Measurements from ENCODE around the gene GPX4. TPM values are rescaled to one million over a fixed set of nuclear protein-coding genes. Genes with fewer than 3 reads are reported as not detected.

The GPX4 gene
- total RNA-seq, 1 experiment from 2014 or later: 355 TPM

GRCh38 chr19:1072371-1073015, 31.3 kb upstream of the GPX4 start:
- H3K27me3 Mint-ChIP-seq (ENCODE audit: low read depth): peaks cover 39% of the 10 kb centered on the region
- H4K5ac ChIP-seq (ENCODE audit: insufficient read length, low read depth, low read length): no peak overlapping the region
- no peak for DNase-seq
- no peaks in the 10 kb centered on the region for H3K79me2 ChIP-seq (ENCODE audit: insufficient read depth, low read length)
- H3K4ac ChIP-seq (ENCODE audit: low read depth, low read length): no peak overlapping the region
- H3K23me2 ChIP-seq (ENCODE audit: insufficient read length, low read depth, low read length, poor library complexity, severe bottlenecking): peaks cover 7% of the 10 kb centered on the region
- no peaks in the 10 kb centered on the region for H3K4me1 ChIP-seq (ENCODE audit: insufficient read depth, low read length)
- no peak overlapping the region for H4K8ac ChIP-seq (replicated peaks; ENCODE audit: insufficient read length, low read depth, low read length)
- no peak overlapping the region for H2BK12ac ChIP-seq (ENCODE audit: insufficient read length, low read depth, low read length)
- H3K4me2 ChIP-seq (ENCODE audit: insufficient read depth, insufficient read length, low read length): no peak overlapping the region
- peak overlapping the region in 1 of 2 experiments; percentile 83; a peak in 3 of 5 replicates for H3K4me3 Mint-ChIP-seq
- no peak overlapping the region for H2BK5ac ChIP-seq (ENCODE audit: insufficient read length, low read length)
- no peak overlapping the region for H3K9ac ChIP-seq (ENCODE audit: extremely low read depth, insufficient read length, low read length)
- H3K9me3 ChIP-seq (ENCODE audit: control insufficient read depth, low read depth, low read length): no peaks in the 10 kb centered on the region
- H2BK120ac ChIP-seq (ENCODE audit: low read depth, low read length, poor library complexity, severe bottlenecking): no peak overlapping the region
- H3K18ac ChIP-seq (ENCODE audit: insufficient read length, low read depth, low read length): no peak overlapping the region
- H2BK20ac ChIP-seq (ENCODE audit: low read depth, low read length, poor library complexity, severe bottlenecking): no peak overlapping the region
- H3K27ac ChIP-seq (ENCODE audit: insufficient read length, low read depth, low read length): no peak overlapping the region
- no peak overlapping the region for H2BK15ac ChIP-seq (ENCODE audit: low read depth, low read length)
- H3K4me1 Mint-ChIP-seq: peaks cover 4 to 9% of the 10 kb centered on the region in 2 experiments; a peak in 3 of 4 replicates
- no peak overlapping the region for H3K14ac ChIP-seq (ENCODE audit: insufficient read depth, low read length)
- H3K79me1 ChIP-seq (ENCODE audit: insufficient read depth, low read depth, low read length, poor library complexity, severe bottlenecking): no peaks in the 10 kb centered on the region
- H3K27ac Mint-ChIP-seq: no peak overlapping the region
- no peak overlapping the region for H3K56ac ChIP-seq (ENCODE audit: insufficient read length, low read depth, low read length)
- H3T11ph ChIP-seq (ENCODE audit: low read length): no peak overlapping the region
- no peak overlapping the region for H4K91ac ChIP-seq (ENCODE audit: insufficient read length, low read depth, low read length)
- H3K23ac ChIP-seq (ENCODE audit: insufficient read length, low read depth, low read length): no peak overlapping the region
- H4K20me1 ChIP-seq (ENCODE audit: control insufficient read depth, insufficient read depth, insufficient read length): no peaks in the 10 kb centered on the region
- peaks cover 9 to 29% (median 22%) of the 10 kb centered on the region in 3 experiments for H3K36me3 Mint-ChIP-seq (ENCODE audit: insufficient read depth in 1 of 3, low read depth in 3 of 3)
- no peaks in the 10 kb centered on the region; the same call in 1 of the 2 replicates for H3K27me3 ChIP-seq (ENCODE audit: insufficient read depth, low read length)
- H2AK5ac ChIP-seq (ENCODE audit: insufficient read length, low read length): no peak overlapping the region
- H3K9me3 Mint-ChIP-seq: no peaks in the 10 kb centered on the region
- no peak for TF ChIP-seq CTCF (conservative IDR thresholded peaks at IDR 0.05)
- WGBS (ENCODE audit: extremely low coverage, insufficient read length, low lambda C conversion rate): no CpG with 5 or more reads among the region's 11 CpGs
- H2AFZ ChIP-seq (ENCODE audit: low read length): no peak overlapping the region
